GM23248 (cell line): ENCODE measurements around the gene PPP1R16B. TPM values are rescaled to one million over a fixed set of nuclear protein-coding genes. Genes with fewer than 3 reads are reported as not detected.

Experiments used
- DNase-seq: peaks from one replicate; pipeline ENCODE4 v3.0.0-alpha.2; 2015
- H2AFZ ChIP-seq: fragments of 200-600 bp; sonication (generic); 2 replicates; pipeline ENCODE4 v1.6.1; 2016; ENCODE audit warnings: antibody characterized with exemption
- H3F3A ChIP-seq: fragments of 200-600 bp; sonication (generic); 2 replicates; pipeline ENCODE4 v1.6.1; 2016; ENCODE audit warnings: mild to moderate bottlenecking, antibody characterized with exemption, mixed run types; ENCODE audit not compliant: insufficient read depth
- H3K27ac ChIP-seq: fragments of 200-600 bp; sonication (generic); 2 replicates; pipeline ENCODE4 v1.5.1; 2016; ENCODE audit warnings: mild to moderate bottlenecking
- H3K27me3 ChIP-seq: fragments of 200-600 bp; sonication (generic); replicated peaks from 2 replicates; pipeline ENCODE4 v1.6.1; 2016; ENCODE audit warnings: mild to moderate bottlenecking; ENCODE audit not compliant: insufficient read depth
- H3K36me3 ChIP-seq: fragments of 200-600 bp; sonication (generic); 2 replicates; pipeline ENCODE4 v1.6.1; 2016; ENCODE audit warnings: low read depth, mild to moderate bottlenecking
- H3K4me1 ChIP-seq: fragments of 200-600 bp; sonication (generic); 2 replicates; pipeline ENCODE4 v1.6.1; 2016; ENCODE audit warnings: mild to moderate bottlenecking; ENCODE audit not compliant: insufficient read depth
- H3K4me2 ChIP-seq: fragments of 200-600 bp; sonication (generic); one replicate; pipeline ENCODE4 v1.6.1; 2016; ENCODE audit warnings: mild to moderate bottlenecking; ENCODE audit not compliant: unreplicated experiment
- H3K4me3 ChIP-seq: fragments of 200-600 bp; sonication (generic); 2 replicates; pipeline ENCODE4 v1.5.1; 2016; ENCODE audit warnings: mild to moderate bottlenecking
- H3K79me2 ChIP-seq: fragments of 200-600 bp; sonication (generic); 2 replicates; pipeline ENCODE4 v1.6.1; 2016; ENCODE audit warnings: mild to moderate bottlenecking; ENCODE audit not compliant: insufficient read depth
- H3K9ac ChIP-seq: fragments of 200-600 bp; sonication (generic); 2 replicates; pipeline ENCODE4 v1.6.1; 2016; ENCODE audit warnings: mild to moderate bottlenecking
- H3K9me2 ChIP-seq: fragments of 200-600 bp; sonication (generic); 2 replicates; pipeline ENCODE4 v1.6.1; 2016; ENCODE audit warnings: mixed run types, mild to moderate bottlenecking, moderate library complexity; ENCODE audit not compliant: insufficient read depth
- H3K9me3 ChIP-seq: fragments of 200-600 bp; sonication (generic); one replicate; pipeline ENCODE4 v1.6.1; 2017; ENCODE audit warnings: low read depth
- H4K20me1 ChIP-seq: fragments of 200-600 bp; sonication (generic); 2 replicates; pipeline ENCODE4 v1.6.0; 2016; ENCODE audit not compliant: insufficient read depth
- EZH2 ChIP-seq: fragments of 200-600 bp; sonication (generic); IDR thresholded peaks from 2 replicates; pipeline ENCODE4 v1.6.1; 2018; ENCODE audit warnings: antibody characterized with exemption, mild to moderate bottlenecking; ENCODE audit not compliant: insufficient read depth, poor library complexity, severe bottlenecking
- EZH2phosphoT487 ChIP-seq: fragments of 200-600 bp; sonication (generic); IDR thresholded peaks from 2 replicates; pipeline ENCODE4 v1.6.1; 2018; ENCODE audit warnings: antibody characterized with exemption, moderate library complexity, mild to moderate bottlenecking, low read depth; ENCODE audit not compliant: insufficient read depth
- WGBS, 2 experiments: methylation state at CpG; one replicate each; pipeline ENCODE4 v1.1.6; 2015 to 2017; ENCODE audit warnings: low lambda C conversion rate in 2 of 2, low coverage in 1 of 2; ENCODE audit errors: missing lambda C conversion rate in 2 of 2; 5-methylcytosine and 5-hydroxymethylcytosine counted together
- in situ Hi-C: fragments of 300-500 bp; cut with MboI; formaldehyde crosslinking; loops from 2 replicates; pipeline ENCODE4 v1.15.0; 2020
- polyA plus RNA-seq: library from polyadenylated mRNA; unstranded; fragments of >200 nt; fragmentation: Nextera tagmentation; extraction: Ambion mirVana; gene quantifications from 2 replicates; pipeline ENCODE4 v1.2.1, GENCODE V29; 2016
- total RNA-seq: library from RNA; depleted of rRNA; stranded (reverse); fragments of >200 nt; shearing (Covaris generic); gene quantifications from 2 replicates; pipeline ENCODE4 v1.2.3, GENCODE V29; 2014

PPP1R16B gene
- total and polyA plus RNA-seq, 2 experiments from 2014 or later, result not detected

DNA sequence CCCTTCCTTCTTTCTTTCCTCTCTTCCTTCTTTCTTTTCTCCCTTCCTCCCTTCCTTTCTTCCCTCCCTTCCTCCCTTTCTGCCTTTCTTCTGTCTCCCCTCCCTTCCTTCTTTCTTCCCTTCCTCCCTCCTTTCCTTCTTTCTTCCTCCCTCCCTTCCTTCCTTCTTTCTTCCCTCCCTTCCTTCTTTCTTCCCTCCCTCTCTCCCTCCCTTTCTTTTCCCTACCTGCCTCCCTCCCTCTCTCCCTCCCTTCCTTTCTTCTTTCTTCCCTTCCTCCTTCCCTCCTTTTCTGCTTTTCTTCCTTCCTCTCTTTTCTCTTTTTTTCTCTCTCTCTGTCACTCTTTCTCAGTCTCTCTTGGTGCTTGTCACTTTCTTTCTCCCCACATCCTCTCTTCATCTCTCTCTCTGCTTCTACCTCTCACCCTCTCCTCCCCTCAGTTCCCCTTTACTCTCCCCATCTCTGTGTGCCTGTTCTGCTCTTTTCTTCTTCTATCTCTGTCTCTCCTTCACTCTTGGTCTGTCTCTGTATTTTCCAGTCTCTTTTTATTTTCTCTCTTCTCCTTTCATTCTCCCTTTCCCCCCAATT is 90.6 kb downstream of the PPP1R16B start:
- no peaks in the 10 kb centered on the region for H3K9me2 ChIP-seq
- no peak overlapping the region for H3K27ac ChIP-seq
- H3K4me3 ChIP-seq, result no peak overlapping the region
- no peaks in the 10 kb centered on the region for H4K20me1 ChIP-seq
- H3F3A ChIP-seq, result no peaks in the 10 kb centered on the region
- TF ChIP-seq EZH2, result no peak
- TF ChIP-seq EZH2phosphoT487, result no peak
- in situ Hi-C loops, result no loop called here
- H3K9me3 ChIP-seq, result no peaks in the 10 kb centered on the region
- H3K79me2 ChIP-seq, result no peaks in the 10 kb centered on the region
- no peak overlapping the region for H3K9ac ChIP-seq
- no peak overlapping the region for H2AFZ ChIP-seq
- peaks cover 31% of the 10 kb centered on the region for H3K27me3 ChIP-seq
- H3K4me1 ChIP-seq, result no peaks in the 10 kb centered on the region
- H3K36me3 ChIP-seq, result no peaks in the 10 kb centered on the region
- no peak overlapping the region for H3K4me2 ChIP-seq
- no peak for DNase-seq

DNA sequence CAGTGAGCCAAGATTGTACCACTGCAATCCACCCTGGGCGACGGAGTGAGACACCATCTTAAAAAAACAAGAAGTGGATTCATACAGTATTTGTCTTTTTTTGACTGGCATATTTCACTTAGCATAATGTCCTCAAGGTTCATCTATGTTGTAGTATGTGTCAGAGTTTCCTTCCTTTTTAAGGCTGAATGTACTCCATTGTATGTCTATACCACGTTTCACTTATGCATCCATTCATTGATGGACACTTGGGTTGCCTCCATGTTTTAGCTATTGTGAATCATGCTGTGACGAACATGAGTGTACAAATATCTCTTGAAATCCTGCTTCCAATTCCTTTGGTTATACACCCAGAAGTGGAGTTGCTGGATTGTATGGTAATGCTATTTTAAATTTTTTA is 91.8 kb downstream of the PPP1R16B start:
- TF ChIP-seq EZH2phosphoT487 (no peak), EZH2 (no peak)
- Histone ChIP-seq H3K9me3 (no peaks in the 10 kb centered on the region), H3K9ac (no peak overlapping the region), H3K4me1 (no peaks in the 10 kb centered on the region), H3K4me2 (no peak overlapping the region), H3K4me3 (no peak overlapping the region), H3F3A (no peaks in the 10 kb centered on the region), H4K20me1 (no peaks in the 10 kb centered on the region), H3K9me2 (no peaks in the 10 kb centered on the region), H2AFZ (no peak overlapping the region), H3K79me2 (no peaks in the 10 kb centered on the region), H3K36me3 (no peaks in the 10 kb centered on the region), H3K27me3 (peaks cover 34% of the 10 kb centered on the region), H3K27ac (no peak overlapping the region)
- in situ Hi-C loops, result no loop called here
- no peak for DNase-seq
- WGBS, 2 experiments, result 63 to 64% methylated on average over 4 of the region's 4 CpGs

DNA sequence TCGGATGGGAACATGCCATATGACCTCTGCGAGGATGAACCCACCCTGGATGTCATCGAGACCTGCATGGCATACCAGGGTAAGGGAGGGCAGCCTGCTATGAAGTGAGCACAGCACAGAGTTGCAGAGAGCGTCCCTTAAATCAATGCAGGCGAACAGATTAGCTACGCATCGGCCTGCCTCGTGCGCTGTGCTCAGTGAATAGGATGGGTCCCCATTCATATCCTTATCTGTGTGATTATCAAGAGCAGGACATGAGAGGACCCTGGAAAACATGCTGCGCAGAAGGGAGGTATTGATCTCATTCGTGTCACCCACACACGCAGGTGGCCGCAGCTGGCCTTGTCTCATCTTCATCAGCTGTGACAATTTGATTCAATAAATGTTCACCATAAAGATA is 95.1 kb downstream of the PPP1R16B start:
- H3K36me3 ChIP-seq, result no peaks in the 10 kb centered on the region
- H3K27ac ChIP-seq, result no peak overlapping the region
- in situ Hi-C loops, result loop anchor here (10.0 kb wide), 1 partner anchor 256 kb away; no protein-coding TSS in a partner anchor
- no peak for DNase-seq
- no peaks in the 10 kb centered on the region for H3F3A ChIP-seq
- no peak for TF ChIP-seq EZH2
- no peak for TF ChIP-seq EZH2phosphoT487
- H3K4me3 ChIP-seq, result no peak overlapping the region
- 55% methylated on average over 13 of the region's 13 CpGs for WGBS, 2 experiments
- H3K27me3 ChIP-seq, result peaks cover 31% of the 10 kb centered on the region
- H3K9ac ChIP-seq, result no peak overlapping the region
- H4K20me1 ChIP-seq, result no peaks in the 10 kb centered on the region
- no peaks in the 10 kb centered on the region for H3K4me1 ChIP-seq
- no peak overlapping the region for H2AFZ ChIP-seq
- no peaks in the 10 kb centered on the region for H3K79me2 ChIP-seq
- H3K9me3 ChIP-seq, result no peaks in the 10 kb centered on the region
- H3K4me2 ChIP-seq, result no peak overlapping the region
- no peaks in the 10 kb centered on the region for H3K9me2 ChIP-seq

DNA sequence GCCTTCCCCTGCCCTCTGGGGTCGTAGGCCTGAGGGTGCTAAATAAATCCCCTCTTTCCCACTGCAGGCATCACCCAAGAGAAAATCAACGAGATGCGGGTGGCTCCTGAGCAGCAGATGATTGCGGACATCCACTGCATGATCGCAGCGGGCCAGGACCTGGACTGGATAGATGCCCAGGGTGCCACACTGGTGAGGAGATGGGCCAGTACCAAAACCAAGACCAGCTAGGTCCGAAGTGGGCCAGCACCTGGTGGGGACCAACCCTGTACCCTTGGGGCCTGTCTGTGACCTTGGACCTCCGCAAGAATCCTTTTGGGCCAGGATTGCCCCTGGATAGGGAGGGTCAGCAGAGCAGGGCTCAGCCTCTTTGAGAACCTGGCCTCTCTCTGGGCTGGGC is 97.1 kb downstream of the PPP1R16B start:
- Histone ChIP-seq H3K4me3 (no peak overlapping the region), H3K9me3 (no peaks in the 10 kb centered on the region), H3K36me3 (no peaks in the 10 kb centered on the region), H3K27me3 (peaks cover 22% of the 10 kb centered on the region), H2AFZ (no peak overlapping the region), H3F3A (no peaks in the 10 kb centered on the region), H3K9me2 (no peaks in the 10 kb centered on the region), H3K79me2 (no peaks in the 10 kb centered on the region), H3K27ac (no peak overlapping the region), H3K9ac (no peak overlapping the region), H3K4me1 (no peaks in the 10 kb centered on the region), H4K20me1 (no peaks in the 10 kb centered on the region), H3K4me2 (no peak overlapping the region)
- WGBS, 2 experiments, result 49 to 64% methylated on average over 8 of the region's 8 CpGs
- in situ Hi-C loops, result loop anchor here (10.0 kb wide), 1 partner anchor 258 kb away; no protein-coding TSS in a partner anchor
- TF ChIP-seq EZH2, result no peak
- no peak for TF ChIP-seq EZH2phosphoT487
- DNase-seq, result no peak

DNA sequence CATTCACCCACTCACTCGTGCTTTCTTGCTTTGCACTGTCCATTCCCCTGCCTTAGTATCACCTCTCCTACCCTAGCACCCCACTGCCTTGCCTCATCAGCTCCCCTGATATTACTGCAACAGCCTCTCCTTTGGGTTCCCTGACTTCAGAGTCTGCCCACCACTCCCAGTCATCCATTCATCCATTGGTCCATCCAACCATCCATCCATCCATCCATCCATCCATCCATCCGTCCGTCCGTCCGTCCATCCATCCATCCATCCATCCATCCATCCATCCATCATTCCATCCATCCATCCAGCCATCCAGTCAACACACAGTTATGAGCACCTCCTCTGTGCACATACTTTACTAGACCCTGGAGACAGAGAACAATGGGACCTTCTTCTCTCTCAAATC is 97.8 kb downstream of the PPP1R16B start:
- H3K36me3 ChIP-seq, result no peaks in the 10 kb centered on the region
- WGBS, 2 experiments, result 31 to 38% methylated on average over 5 of the region's 5 CpGs
- in situ Hi-C loops, result loop anchor here (10.0 kb wide), 1 partner anchor 259 kb away; no protein-coding TSS in a partner anchor

More for the DNA sequence above, 97.8 kb downstream of the PPP1R16B start:
- H3K4me3 ChIP-seq, result no peak overlapping the region
- no peak overlapping the region for H3K4me2 ChIP-seq
- no peak overlapping the region for H3K27ac ChIP-seq
- H3F3A ChIP-seq, result no peaks in the 10 kb centered on the region
- peaks cover 19% of the 10 kb centered on the region for H3K27me3 ChIP-seq
- TF ChIP-seq EZH2, result no peak
- TF ChIP-seq EZH2phosphoT487, result no peak
- H4K20me1 ChIP-seq, result no peaks in the 10 kb centered on the region
- DNase-seq, result no peak
- H3K9ac ChIP-seq, result no peak overlapping the region
- H3K9me2 ChIP-seq, result no peaks in the 10 kb centered on the region
- no peaks in the 10 kb centered on the region for H3K79me2 ChIP-seq
- no peak overlapping the region for H2AFZ ChIP-seq
- no peaks in the 10 kb centered on the region for H3K4me1 ChIP-seq
- H3K9me3 ChIP-seq, result no peaks in the 10 kb centered on the region
